NCI-H524 (cell line): ENCODE results near the gene LTV1.

Experiments used
- DNase-seq, 2 experiments: peaks; one replicate each; lab custom pipeline; 2025; lab: John Stamatoyannopoulos, UW

Gene LTV1

DNA sequence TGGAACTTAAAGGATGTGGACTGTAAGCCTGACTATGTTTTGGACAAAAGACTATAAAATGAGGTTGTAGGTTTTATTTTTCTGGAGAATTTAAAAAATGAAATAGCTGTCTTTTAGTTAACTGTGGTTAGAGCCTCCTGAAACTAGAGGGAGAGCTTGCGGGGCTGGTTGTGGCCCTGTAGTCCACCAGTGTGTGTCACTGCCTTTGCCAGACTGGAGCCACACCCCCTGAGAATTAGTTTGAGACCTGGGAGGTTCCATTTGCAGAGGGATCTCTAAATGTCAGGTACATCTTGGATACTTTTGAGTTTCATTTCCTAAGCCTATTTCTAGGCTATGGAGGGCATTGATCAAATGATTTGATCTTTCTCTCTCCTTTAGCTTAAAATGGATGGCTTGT, 42.0 kb downstream of the LTV1 start:
- no peak for DNase-seq

DNA sequence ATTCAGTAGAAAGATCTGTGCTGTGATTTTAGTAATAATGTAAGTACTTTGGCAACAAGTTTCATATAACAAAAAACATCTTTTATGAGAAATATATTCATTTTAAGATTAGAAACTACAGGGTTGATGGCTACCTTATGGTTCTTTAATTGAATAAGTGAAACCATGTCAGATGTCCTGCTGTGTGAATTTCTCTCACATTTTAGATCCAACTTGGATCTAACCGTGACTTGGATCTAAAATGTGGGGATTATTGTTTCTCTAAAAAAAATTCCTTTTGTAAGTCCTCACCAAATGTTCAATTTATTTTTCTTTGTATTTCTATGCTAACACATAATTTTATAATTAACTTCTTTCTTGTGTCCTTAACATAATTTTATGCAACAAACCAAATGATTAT, 51.5 kb downstream of the LTV1 start:
- DNase-seq, result no peak

DNA sequence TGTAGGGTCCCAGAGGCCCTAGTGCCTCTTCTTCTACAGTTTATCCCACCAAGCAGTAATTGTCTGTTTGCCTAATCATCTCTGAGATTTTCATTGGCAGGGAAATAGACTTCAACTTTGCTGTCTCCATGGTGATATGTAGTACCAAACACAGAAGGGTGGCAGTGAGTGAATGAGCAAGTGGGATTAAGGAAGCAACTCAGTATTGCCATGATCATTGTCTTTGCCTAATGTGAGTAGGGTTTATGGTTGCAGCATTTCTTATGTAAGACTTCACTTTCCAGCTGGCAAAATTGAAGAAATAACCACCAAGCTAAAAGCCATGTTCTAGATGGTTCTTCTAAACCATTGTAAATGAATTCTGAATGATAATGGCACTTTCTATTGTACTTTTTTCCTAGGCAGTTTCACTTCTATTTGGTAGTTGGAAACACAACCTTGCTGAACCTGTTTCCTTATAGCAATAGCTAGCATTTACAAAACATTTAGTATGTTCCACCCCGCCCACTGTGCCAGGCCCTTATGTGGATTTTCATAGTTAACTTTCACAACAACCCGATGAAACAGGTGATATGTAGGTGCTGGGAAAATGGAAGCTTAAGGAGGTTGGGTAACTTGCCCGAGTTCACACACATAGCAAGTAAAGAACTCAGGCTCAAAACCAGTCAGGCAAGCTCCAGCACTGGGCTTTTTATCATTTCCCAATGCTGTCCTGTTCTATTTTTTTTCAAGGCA, 53.2 kb downstream of the LTV1 start:
- peak; percentile 55 to 73 for DNase-seq

DNA sequence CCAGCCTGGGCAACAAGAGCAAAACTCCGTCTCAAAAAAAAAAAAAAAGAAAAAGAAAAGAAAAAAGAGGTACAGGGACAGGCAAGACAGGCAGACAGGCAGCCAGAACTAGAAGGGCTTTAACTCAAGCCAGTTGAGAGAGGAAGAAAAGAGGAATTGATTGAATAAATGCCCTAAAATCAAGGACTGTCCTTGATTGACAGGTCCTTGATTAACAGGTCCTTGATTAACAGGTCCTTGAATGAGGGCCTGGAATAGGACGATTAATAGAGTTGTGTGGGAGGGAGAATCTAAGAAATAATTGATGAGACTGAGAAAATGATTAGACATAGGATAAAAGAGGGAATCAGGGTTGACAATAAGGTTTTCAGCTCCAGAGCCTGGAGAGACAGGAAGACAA, 57.2 kb downstream of the LTV1 start:
- no peak for DNase-seq

DNA sequence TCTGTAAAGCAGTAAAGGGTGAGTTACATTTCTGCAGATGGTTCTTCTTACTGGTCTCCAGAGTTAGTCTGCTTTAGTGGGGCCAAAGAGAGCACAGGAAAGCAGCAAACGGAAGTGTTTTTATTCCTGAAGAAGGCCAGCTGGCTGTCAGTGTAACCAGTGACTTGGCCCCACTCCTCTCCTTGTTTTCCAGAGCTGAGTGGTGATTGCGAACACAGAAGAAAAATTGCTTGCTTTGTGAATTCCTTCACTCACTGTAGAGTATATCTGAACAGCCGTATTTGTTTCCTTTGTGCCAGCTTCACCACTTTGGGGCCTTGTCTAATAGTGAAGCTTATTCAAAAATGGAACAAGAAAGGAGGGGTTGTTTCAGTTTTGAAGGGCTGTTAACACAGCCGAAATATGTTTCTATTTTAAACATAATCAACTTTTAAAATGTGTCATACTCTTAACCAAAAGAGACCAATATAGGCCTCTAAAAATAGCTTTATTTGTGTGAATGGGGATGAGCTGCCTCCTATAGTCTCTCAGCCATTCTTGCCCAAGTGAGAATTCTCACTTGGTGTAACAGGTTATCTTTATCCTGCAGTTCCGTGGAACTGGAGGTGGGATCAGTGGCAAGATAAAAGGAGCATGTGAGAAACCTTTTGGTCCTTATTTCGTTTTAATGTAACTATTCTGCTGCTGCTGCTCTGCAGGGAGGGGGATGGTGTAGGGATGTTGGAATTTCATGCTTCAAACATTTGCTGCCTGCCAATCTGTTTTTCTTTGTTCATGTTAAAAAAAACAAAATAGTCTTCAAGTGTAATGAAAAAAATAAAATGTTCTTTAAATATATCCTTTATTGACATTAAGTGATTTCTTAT, 59.0 kb downstream of the LTV1 start:
- no peak for DNase-seq

DNA sequence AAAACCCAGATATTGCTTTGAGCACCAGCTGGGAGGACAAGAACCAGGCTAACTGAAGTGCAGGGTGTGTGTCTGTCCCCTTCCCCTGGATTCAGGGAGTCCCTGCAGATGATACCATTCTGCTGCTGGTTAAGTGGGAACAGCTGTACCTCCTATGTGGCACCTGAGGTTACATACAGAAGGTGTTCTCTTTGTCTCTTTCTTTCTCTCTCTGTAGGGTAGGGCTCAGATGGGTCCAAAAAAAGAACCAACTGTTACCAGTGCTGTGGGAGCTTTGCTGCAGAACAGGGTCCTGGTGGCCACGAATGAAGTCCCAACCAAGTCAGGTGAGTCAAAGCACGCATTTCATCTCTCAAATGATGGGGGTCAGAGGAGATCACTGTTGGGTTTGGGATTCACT, 59.7 kb downstream of the LTV1 start:
- DNase-seq, result no peak

DNA sequence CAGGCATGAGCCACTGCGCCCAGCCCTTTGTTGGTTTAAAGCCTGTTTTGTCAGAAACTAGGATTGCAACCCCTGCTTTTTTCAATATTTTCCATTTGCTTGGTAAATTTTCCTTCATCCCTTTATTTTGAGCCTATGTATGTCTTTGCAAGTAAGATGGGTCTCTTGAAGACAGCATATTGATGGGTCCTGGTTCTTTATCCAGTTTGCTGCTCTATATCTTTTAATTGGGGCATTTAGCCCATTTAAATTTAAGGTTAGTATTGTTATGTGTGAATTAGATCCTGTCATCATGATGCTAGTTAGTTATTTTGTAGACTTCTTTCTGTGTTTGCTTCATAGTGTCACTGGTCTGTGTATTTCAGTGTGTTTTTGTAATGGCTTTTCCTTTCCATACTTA, 67.9 kb downstream of the LTV1 start:
- DNase-seq, result no peak

DNA sequence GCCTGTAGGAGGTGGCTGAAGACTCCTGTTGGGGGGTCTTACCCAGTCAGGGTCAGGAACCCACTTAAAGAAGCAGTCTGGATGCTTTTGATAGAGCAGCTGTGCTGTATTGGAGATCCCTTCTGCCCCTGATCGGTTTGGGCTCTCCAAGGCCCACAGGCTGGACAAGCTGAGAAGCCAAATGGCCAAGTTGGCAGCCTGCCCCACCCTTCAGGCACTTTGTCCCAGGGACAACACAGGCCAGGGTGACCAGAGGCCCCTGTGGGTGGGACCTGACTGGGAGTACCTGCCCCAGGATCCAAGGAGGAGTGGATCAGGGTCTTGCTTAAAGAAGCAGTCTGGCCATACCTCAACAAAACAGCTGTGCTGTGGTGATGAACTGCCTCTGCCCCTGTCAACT, 69.5 kb downstream of the LTV1 start:
- DNase-seq, result no peak
